ENCODE data around the gene PRX. TPM values are rescaled to one million over a fixed set of nuclear protein-coding genes. Genes with fewer than 3 reads are reported as not detected.

Gene PRX
- total and polyA plus RNA-seq, 2 of the 13 experiments (the other 11 are each of a cell fraction or from before 2014, with no cell fraction given) = 0.66 TPM

DNA sequence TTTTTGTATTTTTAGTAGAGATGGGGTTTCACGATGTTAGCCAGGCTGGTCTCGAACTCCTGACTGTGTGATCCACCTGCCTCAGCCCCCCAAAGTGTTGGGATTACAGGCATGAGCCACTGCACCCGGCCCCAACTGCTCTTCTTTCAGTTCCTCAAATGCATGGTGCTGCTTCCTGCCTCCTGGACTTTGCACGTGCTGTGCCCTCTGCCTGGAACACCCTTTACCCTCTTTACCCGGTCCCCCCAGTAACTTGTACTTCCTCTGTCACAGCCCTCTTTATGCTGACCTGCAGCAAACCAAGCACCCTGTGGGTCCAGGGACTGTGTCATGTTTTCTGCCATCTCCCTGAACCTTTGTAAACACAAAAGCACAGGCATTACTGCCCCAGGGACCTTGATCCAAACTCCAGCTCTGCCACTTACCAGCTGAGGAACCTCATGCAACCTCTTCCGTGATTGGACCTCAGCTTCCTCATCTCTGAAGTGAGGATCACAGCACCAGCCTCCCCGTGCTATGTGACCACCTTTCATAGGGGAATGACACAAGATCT is 48.6 kb upstream of the PRX start (continued):
- TF ChIP-seq, protein P1, sequence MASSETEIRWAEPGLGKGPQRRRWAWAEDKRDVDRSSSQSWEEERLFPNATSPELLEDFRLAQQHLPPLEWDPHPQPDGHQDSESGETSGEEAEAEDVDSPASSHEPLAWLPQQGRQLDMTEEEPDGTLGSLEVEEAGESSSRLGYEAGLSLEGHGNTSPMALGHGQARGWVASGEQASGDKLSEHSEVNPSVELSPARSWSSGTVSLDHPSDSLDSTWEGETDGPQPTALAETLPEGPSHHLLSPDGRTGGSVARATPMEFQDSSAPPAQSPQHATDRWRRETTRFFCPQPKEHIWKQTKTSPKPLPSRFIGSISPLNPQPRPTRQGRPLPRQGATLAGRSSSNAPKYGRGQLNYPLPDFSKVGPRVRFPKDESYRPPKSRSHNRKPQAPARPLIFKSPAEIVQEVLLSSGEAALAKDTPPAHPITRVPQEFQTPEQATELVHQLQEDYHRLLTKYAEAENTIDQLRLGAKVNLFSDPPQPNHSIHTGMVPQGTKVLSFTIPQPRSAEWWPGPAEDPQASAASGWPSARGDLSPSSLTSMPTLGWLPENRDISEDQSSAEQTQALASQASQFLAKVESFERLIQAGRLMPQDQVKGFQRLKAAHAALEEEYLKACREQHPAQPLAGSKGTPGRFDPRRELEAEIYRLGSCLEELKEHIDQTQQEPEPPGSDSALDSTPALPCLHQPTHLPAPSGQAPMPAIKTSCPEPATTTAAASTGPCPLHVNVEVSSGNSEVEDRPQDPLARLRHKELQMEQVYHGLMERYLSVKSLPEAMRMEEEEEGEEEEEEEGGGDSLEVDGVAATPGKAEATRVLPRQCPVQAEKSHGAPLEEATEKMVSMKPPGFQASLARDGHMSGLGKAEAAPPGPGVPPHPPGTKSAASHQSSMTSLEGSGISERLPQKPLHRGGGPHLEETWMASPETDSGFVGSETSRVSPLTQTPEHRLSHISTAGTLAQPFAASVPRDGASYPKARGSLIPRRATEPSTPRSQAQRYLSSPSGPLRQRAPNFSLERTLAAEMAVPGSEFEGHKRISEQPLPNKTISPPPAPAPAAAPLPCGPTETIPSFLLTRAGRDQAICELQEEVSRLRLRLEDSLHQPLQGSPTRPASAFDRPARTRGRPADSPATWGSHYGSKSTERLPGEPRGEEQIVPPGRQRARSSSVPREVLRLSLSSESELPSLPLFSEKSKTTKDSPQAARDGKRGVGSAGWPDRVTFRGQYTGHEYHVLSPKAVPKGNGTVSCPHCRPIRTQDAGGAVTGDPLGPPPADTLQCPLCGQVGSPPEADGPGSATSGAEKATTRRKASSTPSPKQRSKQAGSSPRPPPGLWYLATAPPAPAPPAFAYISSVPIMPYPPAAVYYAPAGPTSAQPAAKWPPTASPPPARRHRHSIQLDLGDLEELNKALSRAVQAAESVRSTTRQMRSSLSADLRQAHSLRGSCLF (CRISPR knock-in tag; IDR thresholded peaks at IDR 0.05; ENCODE audit: borderline replicate concordance) = no peak
- TF ChIP-seq SP1 (IDR thresholded peaks at IDR 0.05) (no peak), SP1 (CRISPR knock-in tag; IDR thresholded peaks at IDR 0.05) (no peak), HDAC2 (CRISPR knock-in tag; IDR thresholded peaks at IDR 0.05) (peak; percentile 66; the same call in 1 of the 2 replicates), RARA (CRISPR knock-in tag; IDR thresholded peaks at IDR 0.05) (peak; percentile 70), ZNF546 (CRISPR knock-in tag; conservative IDR thresholded peaks at IDR 0.05) (no peak), ZNF143 (CRISPR knock-in tag; IDR thresholded peaks at IDR 0.05) (0 out of 2 replicates have a peak, but pooled peaks have one; percentile 14), ZNF180 (CRISPR knock-in tag; IDR thresholded peaks at IDR 0.05; ENCODE audit: borderline replicate concordance, low read depth) (no peak), HDAC1 (CRISPR knock-in tag; IDR thresholded peaks at IDR 0.05) (peak; percentile 57; the same call in 1 of the 2 replicates), ZNF746 (CRISPR knock-in tag; IDR thresholded peaks at IDR 0.05) (no peak), ZNF644 (CRISPR knock-in tag; IDR thresholded peaks at IDR 0.05; ENCODE audit: low read depth) (no peak)
- TF ChIP-seq, protein P2, sequence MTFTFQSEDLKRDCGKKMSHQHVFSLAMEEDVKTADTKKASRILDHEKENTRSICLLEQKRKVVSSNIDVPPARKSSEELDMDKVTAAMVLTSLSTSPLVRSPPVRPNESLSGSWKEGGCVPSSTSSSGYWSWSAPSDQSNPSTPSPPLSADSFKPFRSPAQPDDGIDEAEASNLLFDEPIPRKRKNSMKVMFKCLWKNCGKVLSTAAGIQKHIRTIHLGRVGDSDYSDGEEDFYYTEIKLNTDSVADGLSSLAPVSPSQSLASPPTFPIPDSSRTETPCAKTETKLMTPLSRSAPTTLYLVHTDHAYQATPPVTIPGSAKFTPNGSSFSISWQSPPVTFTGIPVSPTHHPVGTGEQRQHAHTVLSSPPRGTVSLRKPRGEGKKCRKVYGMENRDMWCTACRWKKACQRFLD (CRISPR knock-in tag; IDR thresholded peaks at IDR 0.05; ENCODE audit: borderline replicate concordance) = no peak
- TF ChIP-seq, protein P3, sequence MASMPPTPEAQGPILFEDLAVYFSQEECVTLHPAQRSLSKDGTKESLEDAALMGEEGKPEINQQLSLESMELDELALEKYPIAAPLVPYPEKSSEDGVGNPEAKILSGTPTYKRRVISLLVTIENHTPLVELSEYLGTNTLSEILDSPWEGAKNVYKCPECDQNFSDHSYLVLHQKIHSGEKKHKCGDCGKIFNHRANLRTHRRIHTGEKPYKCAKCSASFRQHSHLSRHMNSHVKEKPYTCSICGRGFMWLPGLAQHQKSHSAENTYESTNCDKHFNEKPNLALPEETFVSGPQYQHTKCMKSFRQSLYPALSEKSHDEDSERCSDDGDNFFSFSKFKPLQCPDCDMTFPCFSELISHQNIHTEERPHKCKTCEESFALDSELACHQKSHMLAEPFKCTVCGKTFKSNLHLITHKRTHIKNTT (CRISPR knock-in tag; IDR thresholded peaks at IDR 0.05) = no peak
- TF ChIP-seq, protein P4, sequence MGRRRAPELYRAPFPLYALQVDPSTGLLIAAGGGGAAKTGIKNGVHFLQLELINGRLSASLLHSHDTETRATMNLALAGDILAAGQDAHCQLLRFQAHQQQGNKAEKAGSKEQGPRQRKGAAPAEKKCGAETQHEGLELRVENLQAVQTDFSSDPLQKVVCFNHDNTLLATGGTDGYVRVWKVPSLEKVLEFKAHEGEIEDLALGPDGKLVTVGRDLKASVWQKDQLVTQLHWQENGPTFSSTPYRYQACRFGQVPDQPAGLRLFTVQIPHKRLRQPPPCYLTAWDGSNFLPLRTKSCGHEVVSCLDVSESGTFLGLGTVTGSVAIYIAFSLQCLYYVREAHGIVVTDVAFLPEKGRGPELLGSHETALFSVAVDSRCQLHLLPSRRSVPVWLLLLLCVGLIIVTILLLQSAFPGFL (CRISPR knock-in tag; IDR thresholded peaks at IDR 0.05) = no peak
- TF ChIP-seq, protein P5, sequence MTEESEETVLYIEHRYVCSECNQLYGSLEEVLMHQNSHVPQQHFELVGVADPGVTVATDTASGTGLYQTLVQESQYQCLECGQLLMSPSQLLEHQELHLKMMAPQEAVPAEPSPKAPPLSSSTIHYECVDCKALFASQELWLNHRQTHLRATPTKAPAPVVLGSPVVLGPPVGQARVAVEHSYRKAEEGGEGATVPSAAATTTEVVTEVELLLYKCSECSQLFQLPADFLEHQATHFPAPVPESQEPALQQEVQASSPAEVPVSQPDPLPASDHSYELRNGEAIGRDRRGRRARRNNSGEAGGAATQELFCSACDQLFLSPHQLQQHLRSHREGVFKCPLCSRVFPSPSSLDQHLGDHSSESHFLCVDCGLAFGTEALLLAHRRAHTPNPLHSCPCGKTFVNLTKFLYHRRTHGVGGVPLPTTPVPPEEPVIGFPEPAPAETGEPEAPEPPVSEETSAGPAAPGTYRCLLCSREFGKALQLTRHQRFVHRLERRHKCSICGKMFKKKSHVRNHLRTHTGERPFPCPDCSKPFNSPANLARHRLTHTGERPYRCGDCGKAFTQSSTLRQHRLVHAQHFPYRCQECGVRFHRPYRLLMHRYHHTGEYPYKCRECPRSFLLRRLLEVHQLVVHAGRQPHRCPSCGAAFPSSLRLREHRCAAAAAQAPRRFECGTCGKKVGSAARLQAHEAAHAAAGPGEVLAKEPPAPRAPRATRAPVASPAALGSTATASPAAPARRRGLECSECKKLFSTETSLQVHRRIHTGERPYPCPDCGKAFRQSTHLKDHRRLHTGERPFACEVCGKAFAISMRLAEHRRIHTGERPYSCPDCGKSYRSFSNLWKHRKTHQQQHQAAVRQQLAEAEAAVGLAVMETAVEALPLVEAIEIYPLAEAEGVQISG (CRISPR knock-in tag; IDR thresholded peaks at IDR 0.05) = peak; percentile 62; the same call in 1 of the 2 replicates

All from HepG2 (cell line).